K562 (cell line): Measurements from ENCODE around the gene TOMM6. TPM values are rescaled to one million over a fixed set of nuclear protein-coding genes. Genes with fewer than 3 reads are reported as not detected.

ENCODE experiments used
- C11orf30 ChIP-seq: fragments of 450-650 bp; IDR thresholded peaks from 2 replicates; pipeline ENCODE4 v1.6.1; 2016; ENCODE audit warnings: low read depth, mild to moderate bottlenecking
- FOXJ2 ChIP-seq: fragments of 200-800 bp; sonication (Bioruptor generic); IDR thresholded peaks from 2 replicates; pipeline ENCODE4 v1.6.1; 2016; ENCODE audit warnings: missing genetic modification characterization, missing compliant biosample characterization
- KAT2B ChIP-seq: IDR thresholded peaks from one replicate; pipeline ENCODE4 v1.6.1; 2012; ENCODE audit warnings: low read depth, mild to moderate bottlenecking, control low read depth, inconsistent platforms, low read length, moderate library complexity
- KDM1A ChIP-seq, 2 experiments: fragments of 450-650 bp; IDR thresholded peaks; 2 replicates each; pipeline ENCODE4 v1.6.1; 2016; ENCODE audit warnings: mild to moderate bottlenecking in 2 of 2
- NFYB ChIP-seq: IDR thresholded peaks from 2 replicates; pipeline ENCODE4 v1.6.1; 2011; ENCODE audit warnings: mild to moderate bottlenecking, moderate library complexity; ENCODE audit not compliant: insufficient read length; ENCODE audit errors: extremely low read depth
- ZNF232 ChIP-seq: sonication (generic); formaldehyde crosslinking; IDR thresholded peaks from 2 replicates; pipeline ENCODE4 v1.8.0; 2022; ENCODE audit warnings: mild to moderate bottlenecking, missing genetic modification reagents
- polyA plus RNA-seq, 8 experiments: library from polyadenylated mRNA; depleted of rRNA in 4 of 8; stranded (reverse) in 5 of 8; unstranded in 3 of 8; fragments of >200 nt; fragmentation: Nextera tagmentation in 2 of 8; fragmentation: Illumina TruSeq in 1 of 8; extraction: Ambion mirVana in 2 of 8; extraction: Trizol in 1 of 8; gene quantifications; 2 replicates each; pipeline versions ENCODE4 v1.2.1 to v1.2.3, GENCODE V29; 2011 to 2014; ENCODE audit warnings: inconsistent platforms in 1 of 8, missing spikeins in 1 of 8
- total RNA-seq, 7 experiments: library from RNA; depleted of rRNA in 6 of 7; stranded (reverse); fragments of >200 nt in 6 of 7; fragmentation: Illumina TruSeq in 2 of 7; extraction: Trizol in 2 of 7; gene quantifications; 2 replicates each; pipeline versions ENCODE4 v1.2.1 to v1.2.3, GENCODE V29; 2011 to 2021; ENCODE audit warnings: low replicate concordance in 1 of 7
- TF ChIP-seq, protein P1 (sequence below): fragments of 200-600 bp; sonication (generic); IDR thresholded peaks from one replicate; pipeline ENCODE4 v1.6.1; 2012; ENCODE audit warnings: mild to moderate bottlenecking, low read depth, low read length, inconsistent platforms
- TF ChIP-seq, protein P2 (sequence below): fragments of 450-650 bp; formaldehyde crosslinking; IDR thresholded peaks from 2 replicates; pipeline ENCODE4 v1.4.0; 2022; ENCODE audit warnings: mild to moderate bottlenecking, moderate library complexity
- TF ChIP-seq, protein P3 (sequence below): sonication (generic); formaldehyde crosslinking; IDR thresholded peaks from 2 replicates; pipeline ENCODE4 v1.8.0; 2023; ENCODE audit warnings: missing genetic modification reagents, mild to moderate bottlenecking, borderline replicate concordance

Gene TOMM6
- total and polyA plus RNA-seq, 9 of the 15 experiments (the other 6 are each of a cell fraction or from before 2014, with no cell fraction given): 380 to 2,097 (median 1,065) TPM

GRCh38 chr6:41747256-41748101 lies 40.0 kb upstream of the TOMM6 start, which contains the start of gene PGC (continued):
- TF ChIP-seq, protein P1, sequence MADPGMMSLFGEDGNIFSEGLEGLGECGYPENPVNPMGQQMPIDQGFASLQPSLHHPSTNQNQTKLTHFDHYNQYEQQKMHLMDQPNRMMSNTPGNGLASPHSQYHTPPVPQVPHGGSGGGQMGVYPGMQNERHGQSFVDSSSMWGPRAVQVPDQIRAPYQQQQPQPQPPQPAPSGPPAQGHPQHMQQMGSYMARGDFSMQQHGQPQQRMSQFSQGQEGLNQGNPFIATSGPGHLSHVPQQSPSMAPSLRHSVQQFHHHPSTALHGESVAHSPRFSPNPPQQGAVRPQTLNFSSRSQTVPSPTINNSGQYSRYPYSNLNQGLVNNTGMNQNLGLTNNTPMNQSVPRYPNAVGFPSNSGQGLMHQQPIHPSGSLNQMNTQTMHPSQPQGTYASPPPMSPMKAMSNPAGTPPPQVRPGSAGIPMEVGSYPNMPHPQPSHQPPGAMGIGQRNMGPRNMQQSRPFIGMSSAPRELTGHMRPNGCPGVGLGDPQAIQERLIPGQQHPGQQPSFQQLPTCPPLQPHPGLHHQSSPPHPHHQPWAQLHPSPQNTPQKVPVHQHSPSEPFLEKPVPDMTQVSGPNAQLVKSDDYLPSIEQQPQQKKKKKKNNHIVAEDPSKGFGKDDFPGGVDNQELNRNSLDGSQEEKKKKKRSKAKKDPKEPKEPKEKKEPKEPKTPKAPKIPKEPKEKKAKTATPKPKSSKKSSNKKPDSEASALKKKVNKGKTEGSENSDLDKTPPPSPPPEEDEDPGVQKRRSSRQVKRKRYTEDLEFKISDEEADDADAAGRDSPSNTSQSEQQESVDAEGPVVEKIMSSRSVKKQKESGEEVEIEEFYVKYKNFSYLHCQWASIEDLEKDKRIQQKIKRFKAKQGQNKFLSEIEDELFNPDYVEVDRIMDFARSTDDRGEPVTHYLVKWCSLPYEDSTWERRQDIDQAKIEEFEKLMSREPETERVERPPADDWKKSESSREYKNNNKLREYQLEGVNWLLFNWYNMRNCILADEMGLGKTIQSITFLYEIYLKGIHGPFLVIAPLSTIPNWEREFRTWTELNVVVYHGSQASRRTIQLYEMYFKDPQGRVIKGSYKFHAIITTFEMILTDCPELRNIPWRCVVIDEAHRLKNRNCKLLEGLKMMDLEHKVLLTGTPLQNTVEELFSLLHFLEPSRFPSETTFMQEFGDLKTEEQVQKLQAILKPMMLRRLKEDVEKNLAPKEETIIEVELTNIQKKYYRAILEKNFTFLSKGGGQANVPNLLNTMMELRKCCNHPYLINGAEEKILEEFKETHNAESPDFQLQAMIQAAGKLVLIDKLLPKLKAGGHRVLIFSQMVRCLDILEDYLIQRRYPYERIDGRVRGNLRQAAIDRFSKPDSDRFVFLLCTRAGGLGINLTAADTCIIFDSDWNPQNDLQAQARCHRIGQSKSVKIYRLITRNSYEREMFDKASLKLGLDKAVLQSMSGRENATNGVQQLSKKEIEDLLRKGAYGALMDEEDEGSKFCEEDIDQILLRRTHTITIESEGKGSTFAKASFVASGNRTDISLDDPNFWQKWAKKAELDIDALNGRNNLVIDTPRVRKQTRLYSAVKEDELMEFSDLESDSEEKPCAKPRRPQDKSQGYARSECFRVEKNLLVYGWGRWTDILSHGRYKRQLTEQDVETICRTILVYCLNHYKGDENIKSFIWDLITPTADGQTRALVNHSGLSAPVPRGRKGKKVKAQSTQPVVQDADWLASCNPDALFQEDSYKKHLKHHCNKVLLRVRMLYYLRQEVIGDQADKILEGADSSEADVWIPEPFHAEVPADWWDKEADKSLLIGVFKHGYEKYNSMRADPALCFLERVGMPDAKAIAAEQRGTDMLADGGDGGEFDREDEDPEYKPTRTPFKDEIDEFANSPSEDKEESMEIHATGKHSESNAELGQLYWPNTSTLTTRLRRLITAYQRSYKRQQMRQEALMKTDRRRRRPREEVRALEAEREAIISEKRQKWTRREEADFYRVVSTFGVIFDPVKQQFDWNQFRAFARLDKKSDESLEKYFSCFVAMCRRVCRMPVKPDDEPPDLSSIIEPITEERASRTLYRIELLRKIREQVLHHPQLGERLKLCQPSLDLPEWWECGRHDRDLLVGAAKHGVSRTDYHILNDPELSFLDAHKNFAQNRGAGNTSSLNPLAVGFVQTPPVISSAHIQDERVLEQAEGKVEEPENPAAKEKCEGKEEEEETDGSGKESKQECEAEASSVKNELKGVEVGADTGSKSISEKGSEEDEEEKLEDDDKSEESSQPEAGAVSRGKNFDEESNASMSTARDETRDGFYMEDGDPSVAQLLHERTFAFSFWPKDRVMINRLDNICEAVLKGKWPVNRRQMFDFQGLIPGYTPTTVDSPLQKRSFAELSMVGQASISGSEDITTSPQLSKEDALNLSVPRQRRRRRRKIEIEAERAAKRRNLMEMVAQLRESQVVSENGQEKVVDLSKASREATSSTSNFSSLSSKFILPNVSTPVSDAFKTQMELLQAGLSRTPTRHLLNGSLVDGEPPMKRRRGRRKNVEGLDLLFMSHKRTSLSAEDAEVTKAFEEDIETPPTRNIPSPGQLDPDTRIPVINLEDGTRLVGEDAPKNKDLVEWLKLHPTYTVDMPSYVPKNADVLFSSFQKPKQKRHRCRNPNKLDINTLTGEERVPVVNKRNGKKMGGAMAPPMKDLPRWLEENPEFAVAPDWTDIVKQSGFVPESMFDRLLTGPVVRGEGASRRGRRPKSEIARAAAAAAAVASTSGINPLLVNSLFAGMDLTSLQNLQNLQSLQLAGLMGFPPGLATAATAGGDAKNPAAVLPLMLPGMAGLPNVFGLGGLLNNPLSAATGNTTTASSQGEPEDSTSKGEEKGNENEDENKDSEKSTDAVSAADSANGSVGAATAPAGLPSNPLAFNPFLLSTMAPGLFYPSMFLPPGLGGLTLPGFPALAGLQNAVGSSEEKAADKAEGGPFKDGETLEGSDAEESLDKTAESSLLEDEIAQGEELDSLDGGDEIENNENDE: no peak
- TF ChIP-seq, protein P2, sequence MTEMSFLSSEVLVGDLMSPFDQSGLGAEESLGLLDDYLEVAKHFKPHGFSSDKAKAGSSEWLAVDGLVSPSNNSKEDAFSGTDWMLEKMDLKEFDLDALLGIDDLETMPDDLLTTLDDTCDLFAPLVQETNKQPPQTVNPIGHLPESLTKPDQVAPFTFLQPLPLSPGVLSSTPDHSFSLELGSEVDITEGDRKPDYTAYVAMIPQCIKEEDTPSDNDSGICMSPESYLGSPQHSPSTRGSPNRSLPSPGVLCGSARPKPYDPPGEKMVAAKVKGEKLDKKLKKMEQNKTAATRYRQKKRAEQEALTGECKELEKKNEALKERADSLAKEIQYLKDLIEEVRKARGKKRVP (CRISPR knock-in tag): no peak
- TF ChIP-seq FOXJ2 (tag) (0 out of 2 replicates have a peak, but pooled peaks have one; percentile 40), KDM1A (IDR thresholded peaks at IDR 0.05) (no peak), ZNF232 (no peak), C11orf30 (no peak), NFYB (no peak), KAT2B (no peak)
- TF ChIP-seq, protein P3, sequence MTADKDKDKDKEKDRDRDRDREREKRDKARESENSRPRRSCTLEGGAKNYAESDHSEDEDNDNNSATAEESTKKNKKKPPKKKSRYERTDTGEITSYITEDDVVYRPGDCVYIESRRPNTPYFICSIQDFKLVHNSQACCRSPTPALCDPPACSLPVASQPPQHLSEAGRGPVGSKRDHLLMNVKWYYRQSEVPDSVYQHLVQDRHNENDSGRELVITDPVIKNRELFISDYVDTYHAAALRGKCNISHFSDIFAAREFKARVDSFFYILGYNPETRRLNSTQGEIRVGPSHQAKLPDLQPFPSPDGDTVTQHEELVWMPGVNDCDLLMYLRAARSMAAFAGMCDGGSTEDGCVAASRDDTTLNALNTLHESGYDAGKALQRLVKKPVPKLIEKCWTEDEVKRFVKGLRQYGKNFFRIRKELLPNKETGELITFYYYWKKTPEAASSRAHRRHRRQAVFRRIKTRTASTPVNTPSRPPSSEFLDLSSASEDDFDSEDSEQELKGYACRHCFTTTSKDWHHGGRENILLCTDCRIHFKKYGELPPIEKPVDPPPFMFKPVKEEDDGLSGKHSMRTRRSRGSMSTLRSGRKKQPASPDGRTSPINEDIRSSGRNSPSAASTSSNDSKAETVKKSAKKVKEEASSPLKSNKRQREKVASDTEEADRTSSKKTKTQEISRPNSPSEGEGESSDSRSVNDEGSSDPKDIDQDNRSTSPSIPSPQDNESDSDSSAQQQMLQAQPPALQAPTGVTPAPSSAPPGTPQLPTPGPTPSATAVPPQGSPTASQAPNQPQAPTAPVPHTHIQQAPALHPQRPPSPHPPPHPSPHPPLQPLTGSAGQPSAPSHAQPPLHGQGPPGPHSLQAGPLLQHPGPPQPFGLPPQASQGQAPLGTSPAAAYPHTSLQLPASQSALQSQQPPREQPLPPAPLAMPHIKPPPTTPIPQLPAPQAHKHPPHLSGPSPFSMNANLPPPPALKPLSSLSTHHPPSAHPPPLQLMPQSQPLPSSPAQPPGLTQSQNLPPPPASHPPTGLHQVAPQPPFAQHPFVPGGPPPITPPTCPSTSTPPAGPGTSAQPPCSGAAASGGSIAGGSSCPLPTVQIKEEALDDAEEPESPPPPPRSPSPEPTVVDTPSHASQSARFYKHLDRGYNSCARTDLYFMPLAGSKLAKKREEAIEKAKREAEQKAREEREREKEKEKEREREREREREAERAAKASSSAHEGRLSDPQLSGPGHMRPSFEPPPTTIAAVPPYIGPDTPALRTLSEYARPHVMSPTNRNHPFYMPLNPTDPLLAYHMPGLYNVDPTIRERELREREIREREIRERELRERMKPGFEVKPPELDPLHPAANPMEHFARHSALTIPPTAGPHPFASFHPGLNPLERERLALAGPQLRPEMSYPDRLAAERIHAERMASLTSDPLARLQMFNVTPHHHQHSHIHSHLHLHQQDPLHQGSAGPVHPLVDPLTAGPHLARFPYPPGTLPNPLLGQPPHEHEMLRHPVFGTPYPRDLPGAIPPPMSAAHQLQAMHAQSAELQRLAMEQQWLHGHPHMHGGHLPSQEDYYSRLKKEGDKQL (CRISPR knock-in tag): no peak
